Ovary (tissue), 9 donors: ENCODE data around the gene SDF2L1. TPM values are rescaled to one million over a fixed set of nuclear protein-coding genes. Genes with fewer than 3 reads are reported as not detected.
"Not testable (repeated sequence)": the region's sequence is repeated elsewhere in the genome, so short reads cannot be mapped to it uniquely, and the experiment has no call there.

Experiments
- DNase-seq, 5 donors: peaks; one replicate each; pipeline ENCODE4 v3.0.0-alpha.2; 2019 to 2020
- H3K27ac ChIP-seq, 2 donors: fragments of 200-600 bp; one replicate each; pipeline versions ENCODE4 v1.5.1 to v1.8.0; 2019 to 2022
- H3K27me3 ChIP-seq: fragments of 200-600 bp; one replicate; pipeline ENCODE4 v1.8.0; 2022
- H3K36me3 ChIP-seq: fragments of 200-600 bp; sonication (generic); one replicate; pipeline ENCODE4 v1.5.1; 2019
- H3K4me1 ChIP-seq: one replicate; pipeline ENCODE4 v1.8.1; 2013; ENCODE audit warnings: mild to moderate bottlenecking, moderate library complexity; ENCODE audit not compliant: insufficient read depth
- H3K4me3 ChIP-seq: fragments of 200-600 bp; sonication (generic); one replicate; pipeline ENCODE4 v1.5.1; 2017
- H3K9me3 ChIP-seq, 2 donors: fragments of 200-600 bp in 1 of 2; sonication (generic) in 1 of 2; one replicate each; pipeline versions ENCODE4 v1.5.1 to v1.8.1; 2013 to 2019; ENCODE audit warnings: mild to moderate bottlenecking in 1 of 2, moderate library complexity in 1 of 2
- EP300 ChIP-seq: sonication (generic); formaldehyde crosslinking; IDR thresholded peaks from one replicate; pipeline ENCODE4 v1.6.1; 2017; ENCODE audit warnings: antibody characterized with exemption
- POLR2A ChIP-seq: fragments of 450-650 bp; IDR thresholded peaks from one replicate; pipeline ENCODE4 v1.6.1; 2017; ENCODE audit warnings: antibody characterized with exemption, mild to moderate bottlenecking, moderate library complexity
- WGBS, 3 donors: extraction: QIAGEN DNeasy Blood & Tissue Kit in 1 of 3; methylation state at CpG; one replicate each; pipeline versions ENCODE4 v1.1.5 to v1.1.7; 2013 to 2017; 5-methylcytosine and 5-hydroxymethylcytosine counted together
- intact Hi-C, 4 donors: fragments of 100-400 bp; cut with DNase I; formaldehyde crosslinking; loops; one replicate each; pipeline versions ENCODE4 v1.11.0 to v1.15.1; 2022 to 2023
- polyA plus RNA-seq, 2 donors: library from polyadenylated mRNA; stranded (reverse); fragments of 200-250 nt in 1 of 2; fragments of 350-450 nt in 1 of 2; fragmentation: Illumina TruSeq in 1 of 2; extraction: RNeasy Lipid Tissue Mini Kit (QIAGEN cat#74804) in 1 of 2; gene quantifications; one replicate each; pipeline ENCODE4 v1.2.3, GENCODE V29; 2013 to 2014
- total RNA-seq, 7 donors: library from RNA; depleted of rRNA in 2 of 7; stranded (reverse); fragments of >200 nt in 2 of 7; fragmentation: NEBNext Ultra II Directional in 3 of 7; extraction: Animal tissue kit (Norgen Biotek cat#: 25700) in 3 of 7; gene quantifications; one replicate each; pipeline versions ENCODE4 v1.1.0 to v1.2.4, GENCODE V29; 2016 to 2023
- TF ChIP-seq, protein P1 (sequence below), 3 donors: fragments of 450-650 bp in 2 of 3; fragments of 200-600 bp in 1 of 3; IDR thresholded peaks; one replicate each; pipeline versions ENCODE4 v1.5.1 to v1.8.0; 2016 to 2022; ENCODE audit warnings: antibody characterized with exemption in 3 of 3, mild to moderate bottlenecking in 1 of 3
- donor health status: DM: no; HTN: no; CAD: no; lungs with moderate emphysema.
- donor health status: DM: no; HTN: no; CAD: no.
- donor health status: Bipolar disorder and iron deficiency.
- donor health status: DM: yes; HTN: yes; CAD: no.
- donor health status: DM: no; HTN: no; CAD: no.
- donor health status: DM: yes; HTN: yes; CAD: no.

SDF2L1 gene
- total and polyA plus RNA-seq, 9 donors = 2.1 to 30.4 (median 15.9) TPM

DNA sequence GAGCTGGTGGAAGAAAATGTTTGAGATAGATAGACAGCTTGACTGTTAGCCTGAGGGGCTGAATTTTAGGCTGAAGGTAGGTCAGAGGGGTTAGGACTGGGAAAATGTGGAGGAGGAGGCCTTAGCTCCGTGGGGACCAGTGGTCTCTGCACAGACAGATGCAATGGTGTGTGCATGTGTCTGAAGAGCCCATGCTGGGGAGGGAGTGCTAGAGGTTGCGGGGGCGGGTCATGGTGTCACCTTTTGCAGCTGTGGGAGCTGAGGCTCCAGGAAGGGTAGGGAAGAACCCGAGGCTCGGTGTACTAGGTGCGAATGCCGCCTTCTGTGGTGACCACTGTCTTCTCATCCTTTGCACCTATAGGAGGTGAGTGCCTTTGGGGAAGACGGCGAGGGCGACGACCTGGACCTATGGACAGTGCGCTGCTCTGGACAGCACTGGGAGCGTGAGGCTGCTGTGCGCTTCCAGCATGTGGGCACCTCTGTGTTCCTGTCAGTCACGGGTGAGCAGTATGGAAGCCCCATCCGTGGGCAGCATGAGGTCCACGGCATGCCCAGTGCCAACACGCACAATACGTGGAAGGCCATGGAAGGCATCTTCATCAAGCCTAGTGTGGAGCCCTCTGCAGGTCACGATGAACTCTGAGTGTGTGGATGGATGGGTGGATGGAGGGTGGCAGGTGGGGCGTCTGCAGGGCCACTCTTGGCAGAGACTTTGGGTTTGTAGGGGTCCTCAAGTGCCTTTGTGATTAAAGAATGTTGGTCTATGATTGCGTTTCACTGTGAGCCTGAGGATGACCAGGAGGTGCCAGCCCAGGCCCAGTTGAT lies 1.6 kb downstream of the SDF2L1 start:
- Histone ChIP-seq H3K36me3 (no peaks in the 10 kb centered on the region), H3K4me3 (no peak overlapping the region), H3K9me3 (no peaks in the 10 kb centered on the region), H3K27me3 (no peaks in the 10 kb centered on the region), H3K4me1 (peaks cover 2% of the 10 kb centered on the region), H3K27ac (no peak overlapping the region)
- intact Hi-C loops = no loop called here
- DNase-seq = no peak
- WGBS, 3 donors = 83 to 86% (median 84%) methylated on average over 22 of the region's 22 CpGs
- TF ChIP-seq, protein P1, sequence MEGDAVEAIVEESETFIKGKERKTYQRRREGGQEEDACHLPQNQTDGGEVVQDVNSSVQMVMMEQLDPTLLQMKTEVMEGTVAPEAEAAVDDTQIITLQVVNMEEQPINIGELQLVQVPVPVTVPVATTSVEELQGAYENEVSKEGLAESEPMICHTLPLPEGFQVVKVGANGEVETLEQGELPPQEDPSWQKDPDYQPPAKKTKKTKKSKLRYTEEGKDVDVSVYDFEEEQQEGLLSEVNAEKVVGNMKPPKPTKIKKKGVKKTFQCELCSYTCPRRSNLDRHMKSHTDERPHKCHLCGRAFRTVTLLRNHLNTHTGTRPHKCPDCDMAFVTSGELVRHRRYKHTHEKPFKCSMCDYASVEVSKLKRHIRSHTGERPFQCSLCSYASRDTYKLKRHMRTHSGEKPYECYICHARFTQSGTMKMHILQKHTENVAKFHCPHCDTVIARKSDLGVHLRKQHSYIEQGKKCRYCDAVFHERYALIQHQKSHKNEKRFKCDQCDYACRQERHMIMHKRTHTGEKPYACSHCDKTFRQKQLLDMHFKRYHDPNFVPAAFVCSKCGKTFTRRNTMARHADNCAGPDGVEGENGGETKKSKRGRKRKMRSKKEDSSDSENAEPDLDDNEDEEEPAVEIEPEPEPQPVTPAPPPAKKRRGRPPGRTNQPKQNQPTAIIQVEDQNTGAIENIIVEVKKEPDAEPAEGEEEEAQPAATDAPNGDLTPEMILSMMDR (IDR thresholded peaks at IDR 0.05) = no peak
- TF ChIP-seq EP300 (no peak), POLR2A (no peak)

DNA sequence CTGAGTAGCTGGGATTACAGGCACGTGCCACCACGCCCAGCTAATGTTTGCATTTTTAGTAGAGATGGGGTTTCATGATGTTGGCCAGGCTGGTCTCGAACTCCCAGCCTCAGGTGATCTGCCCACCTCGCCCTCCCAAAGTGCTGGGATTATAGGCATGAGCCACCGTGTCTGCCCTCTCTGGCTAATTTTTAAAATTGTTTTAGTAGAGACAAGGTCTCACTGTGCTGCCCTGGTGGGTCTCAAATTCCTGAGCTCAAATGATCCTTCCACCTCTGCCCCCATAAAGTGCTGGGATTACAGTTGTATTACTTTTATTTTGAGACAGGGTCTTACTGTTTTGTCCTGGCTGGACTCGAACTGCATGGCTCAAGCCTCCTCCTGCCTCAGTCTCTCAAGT lies 3.4 kb downstream of the SDF2L1 start:
- H3K36me3 ChIP-seq = not testable (repeated sequence)

DNA sequence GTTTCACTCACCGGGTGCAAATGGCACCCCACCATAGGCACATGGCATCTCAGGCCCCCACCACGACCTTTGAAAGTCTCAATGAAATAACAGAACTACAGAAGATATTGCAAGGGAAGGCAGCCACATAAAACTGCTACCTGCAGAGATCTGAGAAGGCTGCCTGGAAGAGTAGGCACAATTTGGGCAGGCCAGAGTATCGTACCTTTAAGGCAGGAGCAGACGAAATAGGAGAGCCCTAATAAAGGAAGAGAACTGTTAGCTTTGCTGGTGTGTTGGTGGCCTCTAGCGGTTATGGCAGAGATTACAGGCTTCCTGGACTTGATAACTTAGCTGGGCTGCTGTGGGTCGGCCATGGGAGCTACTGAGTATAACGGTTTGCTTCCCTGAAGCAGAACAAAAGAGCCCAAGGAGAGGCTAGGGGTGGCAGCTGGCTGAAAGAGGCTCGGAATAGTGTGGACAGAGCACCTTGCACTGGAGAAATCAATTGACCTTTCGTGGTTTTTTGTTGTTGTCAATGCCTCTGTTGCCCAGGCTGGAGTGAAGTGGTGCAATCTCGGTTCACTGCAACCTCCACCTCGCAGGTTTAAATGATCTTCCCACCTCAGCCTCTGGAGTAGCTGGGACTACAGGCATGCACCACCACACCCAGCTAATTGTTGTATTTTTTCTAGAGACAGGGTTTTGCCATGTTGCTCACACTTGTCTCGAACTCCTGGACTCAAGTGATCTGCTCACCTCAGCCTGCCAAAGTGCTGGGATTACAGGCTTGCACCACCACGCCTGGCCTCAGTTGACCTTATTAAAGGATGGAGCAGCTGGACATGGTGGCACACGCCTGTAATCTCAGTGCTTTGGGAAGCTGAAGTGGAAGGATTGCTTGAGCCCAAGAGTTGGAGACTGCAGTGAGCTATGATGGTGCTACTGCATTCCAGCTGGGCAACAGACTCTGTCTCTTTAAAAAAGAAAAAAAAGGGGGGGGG lies 4.8 kb downstream of the SDF2L1 start:
- no peaks in the 10 kb centered on the region for H3K9me3 ChIP-seq
- 38 to 44% (median 41%) methylated on average over 14 of the region's 14 CpGs for WGBS, 3 donors
- no peaks in the 10 kb centered on the region for H3K27me3 ChIP-seq
- DNase-seq = peak; percentile 63 to 83 (median 75)
- no peak overlapping the region for H3K27ac ChIP-seq
- intact Hi-C loops = no loop called here
- no peaks in the 10 kb centered on the region for H3K36me3 ChIP-seq
- H3K4me3 ChIP-seq = no peak overlapping the region
- H3K4me1 ChIP-seq = peaks cover 4% of the 10 kb centered on the region
- TF ChIP-seq EP300 = no peak
- TF ChIP-seq, protein P1 (IDR thresholded peaks at IDR 0.05) = peak; percentile 73 to 82 (median 73)

More for the DNA sequence above, 3.4 kb downstream of the SDF2L1 start:
- 89 to 94% (median 93%) methylated on average over 6 of the region's 6 CpGs for WGBS, 3 donors
- H3K27ac ChIP-seq, H3K9me3 ChIP-seq, DNase-seq, H3K4me3 ChIP-seq, H3K4me1 ChIP-seq, H3K27me3 ChIP-seq, intact Hi-C loops: not testable (repeated sequence)

DNA sequence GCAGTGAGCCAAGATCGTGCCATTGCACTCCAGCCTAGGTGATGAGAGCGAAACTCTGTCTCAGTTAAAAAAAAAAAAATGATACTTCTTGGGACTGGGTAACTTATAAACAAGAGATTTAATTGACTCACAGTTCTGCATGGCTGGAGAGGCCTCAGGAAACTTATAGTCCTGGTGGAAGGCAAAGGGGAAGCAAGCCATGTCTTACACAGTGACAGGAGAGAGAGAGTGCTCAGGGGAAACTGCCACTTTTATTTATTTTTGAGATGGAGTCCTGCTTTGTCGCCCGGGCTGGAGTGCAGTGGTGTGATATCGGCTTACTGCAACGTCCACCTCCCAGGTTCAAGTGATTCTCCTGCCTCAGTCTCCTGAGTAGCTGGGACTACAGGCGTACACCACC lies 8.2 kb downstream of the SDF2L1 start:
- no peak for TF ChIP-seq EP300
- TF ChIP-seq, protein P1 (IDR thresholded peaks at IDR 0.05) = no peak
- TF ChIP-seq POLR2A = no peak
- Histone ChIP-seq H3K27me3 (no peaks in the 10 kb centered on the region), H3K27ac (no peak overlapping the region), H3K4me3 (no peak overlapping the region), H3K36me3 (no peaks in the 10 kb centered on the region), H3K4me1 (peaks cover 7% of the 10 kb centered on the region), H3K9me3 (no peaks in the 10 kb centered on the region)
- DNase-seq = no peak
- 94% methylated on average over 7 of the region's 7 CpGs for WGBS, 3 donors
- intact Hi-C loops = no loop called here
